Lower leg skin (tissue), 4 donors: ENCODE data around the gene ATN1. TPM values are rescaled to one million over a fixed set of nuclear protein-coding genes. Genes with fewer than 3 reads are reported as not detected.

Experiments
- DNase-seq, 2 donors: peaks; one replicate each; pipeline ENCODE4 v3.0.0-alpha.2; 2019; ENCODE audit warnings: low spot score in 2 of 2
- H3K4me3 ChIP-seq: fragments of 200-600 bp; sonication (generic); 2 replicates; pipeline ENCODE4 v1.5.1; 2017; ENCODE audit warnings: mild to moderate bottlenecking, low read depth; ENCODE audit not compliant: poor library complexity, severe bottlenecking
- CTCF ChIP-seq, 3 donors: fragments of 450-650 bp; IDR thresholded peaks; one replicate each; pipeline ENCODE4 v1.5.1; 2016; ENCODE audit warnings: antibody characterized with exemption in 3 of 3, mild to moderate bottlenecking in 3 of 3, moderate library complexity in 2 of 3
- POLR2A ChIP-seq, 2 donors: fragments of 450-650 bp; IDR thresholded peaks; one replicate each; pipeline ENCODE4 v1.6.1; 2016 to 2017; ENCODE audit warnings: antibody characterized with exemption in 2 of 2, mild to moderate bottlenecking in 1 of 2, moderate library complexity in 1 of 2
- WGBS, 2 donors: methylation state at CpG; one replicate each; pipeline ENCODE4 v1.1.5; 2018; 5-methylcytosine and 5-hydroxymethylcytosine counted together
- intact Hi-C: fragments of 100-400 bp; cut with DNase I; formaldehyde crosslinking; loops from one replicate; pipeline ENCODE4 v1.15.0; 2023; ENCODE audit warnings: low total_unique reads
- total RNA-seq, 4 donors: library from RNA; depleted of rRNA; stranded (reverse); fragments of >200 nt; gene quantifications; one replicate each; pipeline ENCODE4 v1.1.0, GENCODE V29; 2016

The ATN1 gene
- total RNA-seq, 4 donors from 2014 or later, result 33.4 to 115 (median 64.0) TPM

- no peak for TF ChIP-seq POLR2A (IDR thresholded peaks at IDR 0.05)
- no peak for TF ChIP-seq CTCF (IDR thresholded peaks at IDR 0.05)
- intact Hi-C loops, result loop anchor here (10.0 kb wide), 1 partner anchor 142 kb away; the partner anchor contains the start of gene C1R
- WGBS, 2 donors, result 72 to 80% methylated on average over 15 of the region's 15 CpGs
- no peak for DNase-seq
- no peak overlapping the region for H3K4me3 ChIP-seq
Observed at GRCh38 chr12:6952863-6953441, 25.2 kb downstream of the ATN1 start.

- H3K4me3 ChIP-seq, result no peak overlapping the region
- 59% methylated on average over 24 of the region's 24 CpGs for WGBS, 2 donors
- TF ChIP-seq CTCF (IDR thresholded peaks at IDR 0.05) (no peak), POLR2A (IDR thresholded peaks at IDR 0.05) (no peak)
- no peak for DNase-seq
- intact Hi-C loops, result loop anchor here (10.0 kb wide), 1 partner anchor 141 kb away; the partner anchor contains the start of gene C1R
Observed at GRCh38 chr12:6953442-6954315, 25.9 kb downstream of the ATN1 start.

GRCh38 chr12:6954316-6955107 lies 26.8 kb downstream of the ATN1 start:
- no peak overlapping the region for H3K4me3 ChIP-seq
- WGBS, 2 donors, result 88 to 91% methylated on average over 18 to 21 of the region's 21 CpGs
- TF ChIP-seq CTCF (IDR thresholded peaks at IDR 0.05), result no peak
- no peak for TF ChIP-seq POLR2A (IDR thresholded peaks at IDR 0.05)
- no peak for DNase-seq
- intact Hi-C loops, result loop anchor here (10.0 kb wide), 1 partner anchor 140 kb away; the partner anchor contains the start of gene C1R

GRCh38 chr12:6955108-6956020 lies 27.6 kb downstream of the ATN1 start:
- TF ChIP-seq CTCF (IDR thresholded peaks at IDR 0.05), result no peak
- no peak for TF ChIP-seq POLR2A (IDR thresholded peaks at IDR 0.05)
- no peak overlapping the region for H3K4me3 ChIP-seq
- intact Hi-C loops, result loop anchor here (10.0 kb wide), 1 partner anchor 139 kb away; the partner anchor contains the start of gene C1R
- no peak for DNase-seq
- WGBS, 2 donors, result 81 to 87% methylated on average over 21 to 22 of the region's 22 CpGs
